Thoracic aorta (tissue), 2 donors: ENCODE data around the gene SH2D3A. TPM values are rescaled to one million over a fixed set of nuclear protein-coding genes. Genes with fewer than 3 reads are reported as not detected.

Source experiments
- ATAC-seq: fragments of 150-250 bp; one replicate; pipeline ENCODE4 v1.8.0; 2017; ENCODE audit warnings: low read depth; ENCODE audit not compliant: insufficient number of reproducible peaks, low FRiP score
- DNase-seq: peaks from one replicate; pipeline ENCODE4 v3.0.0-alpha.2; 2020; ENCODE audit warnings: low spot score
- H3K27ac ChIP-seq, 2 donors: fragments of 200-600 bp; sonication (generic); 1 replicate in 1 of 2; 2 replicates in 1 of 2; pipeline ENCODE4 v1.5.1; 2016; ENCODE audit warnings: mild to moderate bottlenecking in 2 of 2, moderate library complexity in 2 of 2
- H3K27me3 ChIP-seq: fragments of 200-600 bp; sonication (generic); replicated peaks from 2 replicates; pipeline ENCODE4 v1.6.0; 2016; ENCODE audit warnings: mild to moderate bottlenecking; ENCODE audit not compliant: insufficient read depth
- H3K36me3 ChIP-seq: fragments of 200-600 bp; sonication (generic); one replicate; pipeline ENCODE4 v1.5.1; 2016
- H3K4me1 ChIP-seq, 2 donors: fragments of 200-600 bp; sonication (generic); 1 replicate in 1 of 2; 2 replicates in 1 of 2; pipeline versions ENCODE4 v1.5.1 to v1.6.0; 2016; ENCODE audit warnings: low read depth in 2 of 2, mild to moderate bottlenecking in 1 of 2; ENCODE audit not compliant: control insufficient read depth in 1 of 2
- H3K4me3 ChIP-seq: fragments of 200-600 bp; sonication (generic); 2 replicates; pipeline ENCODE4 v1.5.1; 2016; ENCODE audit warnings: mild to moderate bottlenecking
- H3K9me3 ChIP-seq: fragments of 200-600 bp; sonication (generic); 2 replicates; pipeline ENCODE4 v1.5.1; 2016
- total RNA-seq, 2 donors: library from RNA; depleted of rRNA; stranded (reverse); fragments of >200 nt; gene quantifications; one replicate each; pipeline versions ENCODE4 v1.1.0 to v1.2.3, GENCODE V29; 2016
- TF ChIP-seq, protein P1 (sequence below): fragments of 200-600 bp; sonication (generic); IDR thresholded peaks from one replicate; pipeline ENCODE4 v1.5.1; 2019; ENCODE audit warnings: antibody characterized with exemption

The SH2D3A gene
- total RNA-seq, 2 donors from 2014 or later, result 0.68 to 7.1 TPM

DNA sequence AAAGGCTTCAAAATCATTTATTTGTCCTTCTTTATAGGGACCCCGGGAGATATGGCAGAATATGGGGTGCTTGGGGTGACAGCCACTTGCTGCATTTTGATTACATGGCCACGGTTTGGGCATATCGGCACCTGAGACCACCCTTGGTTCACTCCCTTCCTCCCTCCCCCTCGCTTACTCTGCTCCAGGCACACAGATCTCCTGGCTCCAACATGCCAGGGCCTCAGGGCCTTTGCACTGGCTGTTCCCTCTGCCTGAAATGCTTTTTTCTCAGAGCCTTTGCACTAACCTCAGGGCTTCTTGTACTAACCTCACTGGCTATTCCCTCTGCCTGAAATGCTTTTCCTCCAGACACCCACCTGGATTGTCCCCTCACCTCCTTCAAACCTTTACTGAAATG is 29.0 kb upstream of the SH2D3A start:
- H3K4me1 ChIP-seq, result peaks cover 4 to 17% of the 10 kb centered on the region in 2 donors
- no peak overlapping the region for H3K4me3 ChIP-seq
- TF ChIP-seq, protein P1, sequence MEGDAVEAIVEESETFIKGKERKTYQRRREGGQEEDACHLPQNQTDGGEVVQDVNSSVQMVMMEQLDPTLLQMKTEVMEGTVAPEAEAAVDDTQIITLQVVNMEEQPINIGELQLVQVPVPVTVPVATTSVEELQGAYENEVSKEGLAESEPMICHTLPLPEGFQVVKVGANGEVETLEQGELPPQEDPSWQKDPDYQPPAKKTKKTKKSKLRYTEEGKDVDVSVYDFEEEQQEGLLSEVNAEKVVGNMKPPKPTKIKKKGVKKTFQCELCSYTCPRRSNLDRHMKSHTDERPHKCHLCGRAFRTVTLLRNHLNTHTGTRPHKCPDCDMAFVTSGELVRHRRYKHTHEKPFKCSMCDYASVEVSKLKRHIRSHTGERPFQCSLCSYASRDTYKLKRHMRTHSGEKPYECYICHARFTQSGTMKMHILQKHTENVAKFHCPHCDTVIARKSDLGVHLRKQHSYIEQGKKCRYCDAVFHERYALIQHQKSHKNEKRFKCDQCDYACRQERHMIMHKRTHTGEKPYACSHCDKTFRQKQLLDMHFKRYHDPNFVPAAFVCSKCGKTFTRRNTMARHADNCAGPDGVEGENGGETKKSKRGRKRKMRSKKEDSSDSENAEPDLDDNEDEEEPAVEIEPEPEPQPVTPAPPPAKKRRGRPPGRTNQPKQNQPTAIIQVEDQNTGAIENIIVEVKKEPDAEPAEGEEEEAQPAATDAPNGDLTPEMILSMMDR, result no peak
- ATAC-seq (no peak), DNase-seq (no peak)
- H3K9me3 ChIP-seq, result no peaks in the 10 kb centered on the region
- no peaks in the 10 kb centered on the region for H3K27me3 ChIP-seq
- H3K27ac ChIP-seq, result no peak overlapping the region
- no peaks in the 10 kb centered on the region for H3K36me3 ChIP-seq

DNA sequence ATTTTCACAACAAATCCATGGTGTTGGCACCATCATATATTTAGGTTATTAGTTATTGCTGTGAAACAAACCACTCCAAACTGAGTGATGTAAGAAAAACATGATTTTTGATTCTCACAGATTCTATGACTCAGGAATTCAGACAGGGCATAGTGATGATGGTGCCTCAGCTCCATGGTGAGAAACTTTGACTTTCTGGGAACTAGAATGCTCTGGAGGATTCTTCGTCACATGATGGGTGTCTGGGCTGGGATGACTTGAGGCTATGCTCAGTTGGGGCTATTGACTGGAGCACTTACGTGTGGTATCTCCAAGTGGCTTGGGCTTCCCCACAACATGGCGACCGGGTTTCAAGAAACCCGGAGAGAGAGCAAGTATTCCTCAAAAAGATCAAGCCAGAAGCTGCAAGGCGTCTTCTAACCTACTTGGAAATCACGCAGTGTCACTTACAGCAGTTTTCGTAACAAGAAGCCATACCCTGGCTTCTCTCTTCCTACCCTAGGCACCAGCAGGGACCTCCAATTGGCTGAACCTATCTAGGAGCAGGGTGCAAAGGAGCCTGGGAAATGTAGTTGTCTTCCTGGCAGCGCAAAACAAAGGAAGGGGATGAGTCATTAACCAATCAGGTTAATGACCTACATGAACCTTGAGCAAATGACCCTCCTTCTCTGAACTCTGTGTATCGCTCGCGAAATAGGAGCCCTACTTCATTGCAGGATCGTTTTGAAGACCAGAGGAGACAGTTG is 27.6 kb upstream of the SH2D3A start:
- H3K4me3 ChIP-seq, result no peak overlapping the region
- no peaks in the 10 kb centered on the region for H3K36me3 ChIP-seq
- ATAC-seq (no peak), DNase-seq (no peak)
- H3K4me1 ChIP-seq, result peaks cover 0 to 5% of the 10 kb centered on the region in 2 donors
- no peaks in the 10 kb centered on the region for H3K27me3 ChIP-seq
- H3K27ac ChIP-seq, result no peak overlapping the region
- H3K9me3 ChIP-seq, result no peaks in the 10 kb centered on the region
- TF ChIP-seq, protein P1, result no peak

DNA sequence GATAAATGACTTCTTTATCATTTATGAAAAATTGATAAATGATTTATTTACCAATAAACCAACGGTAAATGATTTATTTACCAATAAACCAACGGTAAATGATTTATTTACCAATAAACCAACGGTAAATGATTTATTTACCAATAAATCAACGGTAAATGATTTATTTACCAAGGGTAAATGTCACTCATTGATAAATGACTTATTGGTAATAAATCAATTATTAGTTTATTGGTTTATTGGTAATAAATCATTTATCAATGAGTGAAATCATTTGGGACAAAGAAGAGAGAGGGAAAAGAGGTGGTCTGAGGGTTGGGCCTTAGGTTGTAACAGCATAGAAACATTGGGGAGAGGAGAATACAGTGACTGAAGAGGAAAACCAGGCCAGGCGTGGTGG is 26.7 kb upstream of the SH2D3A start:
- TF ChIP-seq, protein P1, result no peak

DNA sequence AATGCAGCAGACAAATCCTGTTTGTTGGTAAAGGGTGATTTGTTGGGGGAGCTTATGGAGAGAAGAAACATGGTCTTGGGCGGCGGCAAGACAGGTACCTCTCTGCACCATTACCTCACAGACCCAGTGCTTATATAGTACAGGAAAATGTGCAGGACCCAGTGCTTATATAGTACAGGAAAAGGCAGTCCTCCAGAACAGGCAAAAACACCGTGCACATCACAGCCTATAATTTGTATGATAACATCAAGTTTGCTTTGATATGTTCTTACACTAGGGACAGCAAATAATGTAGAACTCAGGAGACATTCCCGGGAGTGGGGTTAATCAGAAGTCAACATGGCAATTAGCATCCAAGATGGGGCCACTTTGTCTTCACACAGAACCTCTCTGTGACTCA is 26.2 kb upstream of the SH2D3A start:
- TF ChIP-seq, protein P1, result no peak
- Histone ChIP-seq H3K4me3 (no peak overlapping the region), H3K27me3 (no peaks in the 10 kb centered on the region), H3K36me3 (no peaks in the 10 kb centered on the region), H3K4me1 (no peaks in the 10 kb centered on the region), H3K27ac (no peak overlapping the region), H3K9me3 (no peaks in the 10 kb centered on the region)
- no peak for ATAC-seq
- no peak for DNase-seq

More for the DNA sequence above, 26.7 kb upstream of the SH2D3A start:
- Histone ChIP-seq H3K27ac (no peak overlapping the region), H3K27me3 (no peaks in the 10 kb centered on the region), H3K4me3 (no peak overlapping the region), H3K36me3 (no peaks in the 10 kb centered on the region), H3K9me3 (no peaks in the 10 kb centered on the region), H3K4me1 (no peaks in the 10 kb centered on the region)
- ATAC-seq (no peak), DNase-seq (no peak)

DNA sequence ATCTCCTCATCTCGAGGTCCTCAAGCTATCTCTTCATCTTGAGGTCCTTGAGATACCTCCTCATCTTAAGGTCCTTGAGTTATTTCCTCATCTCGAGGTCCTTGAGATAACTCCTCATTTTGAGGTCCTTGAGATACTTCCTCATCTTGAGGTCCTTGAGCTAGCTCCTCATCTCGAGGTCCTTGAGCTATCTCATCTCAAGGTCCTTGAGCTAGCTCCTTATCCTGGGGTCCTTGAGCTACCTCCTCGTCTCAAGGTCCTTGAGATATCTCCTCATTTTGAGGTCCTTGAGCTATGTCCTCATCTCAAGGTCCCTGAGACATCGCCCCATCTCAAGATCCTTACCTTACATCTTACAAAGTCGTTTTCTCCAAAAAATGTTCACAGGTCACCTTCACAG is 24.0 kb upstream of the SH2D3A start:
- Histone ChIP-seq H3K27ac (no peak overlapping the region), H3K27me3 (no peaks in the 10 kb centered on the region), H3K4me3 (no peak overlapping the region), H3K4me1 (no peaks in the 10 kb centered on the region), H3K9me3 (no peaks in the 10 kb centered on the region), H3K36me3 (no peaks in the 10 kb centered on the region)
- ATAC-seq (no peak), DNase-seq (no peak)
- TF ChIP-seq, protein P1, result no peak
